IPS-11a (cell line): ENCODE measurements around the gene CDK18.

ENCODE experiments used
- H3K4me3 ChIP-seq: one replicate; pipeline ENCODE4 v1.5.1; 2013; ENCODE audit warnings: low read depth, low read length, control low read depth

The CDK18 gene

DNA sequence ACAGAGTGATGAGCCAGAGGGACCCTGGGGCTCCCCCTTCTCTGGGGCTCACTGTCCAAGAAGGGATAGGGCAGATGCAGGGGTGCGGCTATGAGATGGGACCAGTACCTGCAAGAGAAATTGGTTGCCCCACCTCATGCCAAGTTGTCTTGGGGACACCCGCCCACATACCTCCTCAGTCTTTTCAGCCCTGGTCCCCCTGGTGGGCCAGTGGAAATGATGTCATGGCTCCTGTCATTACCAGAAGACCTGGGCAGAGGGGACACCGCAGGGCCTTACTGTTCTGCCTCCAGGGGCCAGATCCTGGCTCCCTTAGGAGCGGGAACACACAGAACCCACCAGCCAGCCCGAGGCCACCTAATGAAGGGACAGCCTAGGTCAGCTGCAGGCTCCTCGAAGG, 63.2 kb downstream of the CDK18 start:
- H3K4me3 ChIP-seq: no peak overlapping the region

DNA sequence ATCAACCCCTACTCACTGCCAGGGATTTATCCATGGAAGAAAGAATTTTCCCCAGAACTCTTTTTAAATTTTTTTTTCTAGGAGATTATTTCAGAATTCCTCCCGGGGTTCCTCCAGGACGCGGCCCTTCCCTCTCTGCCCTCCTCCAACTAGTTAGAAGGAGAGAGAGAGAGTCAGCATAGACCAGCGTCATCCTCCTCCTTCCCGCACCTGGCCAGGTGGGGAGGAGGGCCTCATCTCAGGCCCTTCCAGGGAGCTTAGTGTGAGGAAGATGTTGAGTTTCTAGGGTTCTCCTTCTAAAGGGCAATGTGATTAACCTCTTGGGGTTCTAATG, 63.6 kb downstream of the CDK18 start:
- no peak overlapping the region for H3K4me3 ChIP-seq

DNA sequence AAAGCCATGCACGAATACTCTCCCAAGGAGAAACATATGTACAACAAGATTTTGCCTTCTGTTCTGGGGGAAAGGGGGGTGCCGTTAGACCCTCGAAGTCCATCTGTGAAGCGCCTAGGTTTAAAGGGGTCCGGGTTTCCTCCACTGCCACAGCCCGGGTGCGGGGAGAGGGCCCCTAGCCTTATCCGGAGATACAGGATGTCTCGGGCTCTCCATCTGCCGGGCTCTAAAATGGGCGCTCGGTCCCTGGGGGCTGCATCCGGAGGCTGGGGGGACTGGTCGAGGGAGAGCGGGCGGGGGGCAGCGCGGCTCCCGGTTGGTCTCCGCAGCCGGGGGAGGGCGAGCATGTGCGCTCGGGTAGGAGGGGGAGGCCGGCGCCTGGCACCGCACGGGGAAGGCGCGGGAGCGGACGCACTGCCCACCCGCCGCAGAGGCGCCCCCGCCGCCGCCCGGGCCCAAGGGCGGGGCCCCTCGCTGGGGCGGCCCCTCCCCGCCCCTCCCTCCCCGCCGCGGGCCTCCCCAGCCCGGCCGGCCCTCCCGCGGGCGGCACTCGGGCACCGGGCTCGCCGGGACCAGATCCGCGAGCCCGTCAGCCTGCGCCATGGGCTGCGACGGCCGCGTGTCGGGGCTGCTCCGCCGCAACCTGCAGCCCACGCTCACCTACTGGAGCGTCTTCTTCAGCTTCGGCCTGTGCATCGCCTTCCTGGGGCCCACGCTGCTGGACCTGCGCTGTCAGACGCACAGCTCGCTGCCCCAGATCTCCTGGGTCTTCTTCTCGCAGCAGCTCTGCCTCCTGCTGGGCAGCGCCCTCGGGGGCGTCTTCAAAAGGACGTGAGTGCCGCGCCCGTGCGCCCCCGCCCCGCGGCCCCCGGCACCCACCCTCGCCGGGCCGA, 64.2 kb downstream of the CDK18 start:
- H3K4me3 ChIP-seq: peak overlapping the region; percentile 56

DNA sequence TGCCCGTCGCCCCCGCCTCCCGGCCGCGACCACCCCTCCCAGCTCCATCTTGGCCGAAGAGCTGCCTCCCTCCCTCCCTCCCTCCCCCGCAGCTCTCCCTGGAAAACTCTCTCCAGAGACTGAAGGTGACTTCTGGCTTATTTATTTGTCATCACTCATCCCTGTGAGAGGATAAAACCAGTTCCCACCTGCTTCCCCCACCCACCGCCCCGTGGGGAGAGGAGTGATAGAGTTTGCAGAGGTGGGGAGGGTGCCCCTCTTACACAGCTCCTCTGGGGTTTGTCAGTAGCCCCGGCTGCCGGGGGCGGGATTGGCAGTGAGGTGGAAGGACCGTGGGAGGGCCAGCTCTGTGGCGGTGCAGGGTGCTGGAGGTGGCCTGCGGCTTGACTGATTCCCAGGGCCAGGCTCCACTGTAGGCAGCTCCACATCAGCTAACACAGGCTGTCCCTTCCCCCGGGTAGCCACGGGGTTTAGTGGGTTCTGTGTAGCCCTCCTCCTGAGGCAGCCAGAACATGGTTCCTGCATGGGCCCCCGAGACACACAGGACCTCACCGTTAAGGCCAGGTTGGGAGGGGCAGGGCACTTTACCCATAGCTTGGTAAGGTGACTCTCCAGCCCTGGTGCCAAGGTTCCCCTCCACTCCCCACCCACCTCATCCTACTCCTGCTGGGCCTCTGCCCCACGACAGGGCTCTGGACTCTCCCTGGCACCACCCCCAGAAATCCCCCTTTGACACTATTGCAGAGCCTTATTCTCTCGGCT, 65.1 kb downstream of the CDK18 start:
- H3K4me3 ChIP-seq: no peak overlapping the region

DNA sequence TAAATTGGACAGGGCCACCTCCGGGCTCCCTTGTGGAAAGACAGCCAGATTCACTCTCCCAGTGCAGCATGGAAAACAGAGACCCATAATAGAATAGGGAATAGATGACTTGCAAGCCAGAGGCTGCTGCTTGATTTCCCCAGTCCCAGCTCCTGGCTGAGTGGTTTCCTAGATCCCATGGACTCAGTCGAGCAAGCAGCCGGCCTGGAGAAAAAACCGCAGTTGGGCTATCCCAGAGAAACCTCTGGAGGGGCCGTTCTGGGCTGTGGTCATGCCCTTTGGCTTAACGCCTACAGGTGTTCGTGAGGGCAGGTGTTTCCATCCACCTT, 65.7 kb downstream of the CDK18 start:
- H3K4me3 ChIP-seq: no peak overlapping the region

DNA sequence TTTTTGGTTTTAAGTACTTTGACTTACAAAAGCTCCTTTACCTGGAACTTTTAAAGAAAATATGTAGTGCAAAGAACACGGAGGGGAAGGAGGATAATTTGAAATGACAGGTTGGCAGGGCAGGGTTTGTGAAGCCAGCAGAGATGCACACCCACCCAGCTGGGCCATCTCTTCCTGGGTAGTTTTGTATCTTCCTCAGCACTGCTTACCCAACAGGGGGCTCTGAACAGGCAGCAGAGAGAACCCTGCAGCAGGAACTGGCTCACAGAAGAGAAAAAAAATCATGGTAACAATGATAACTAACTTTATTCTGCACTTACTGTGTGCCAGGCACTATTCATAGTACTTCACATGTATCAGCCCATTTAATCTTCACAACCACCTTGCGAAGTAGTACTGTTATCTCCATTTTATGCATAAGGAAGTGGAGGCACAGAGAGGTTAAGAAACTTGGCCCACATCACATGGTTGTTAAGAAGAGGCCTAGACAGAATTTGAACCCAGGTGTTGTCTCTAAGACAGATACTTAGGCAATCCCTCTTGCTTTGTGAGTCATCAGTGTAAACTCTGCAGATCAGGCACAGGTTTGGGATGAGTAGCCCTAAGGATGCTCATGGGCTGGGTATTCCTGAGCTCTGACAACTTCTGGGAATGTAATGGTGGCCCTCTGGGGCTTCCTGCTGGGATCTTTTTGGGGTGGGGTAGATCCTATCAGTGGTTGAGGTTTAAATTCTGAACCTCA, 66.5 kb downstream of the CDK18 start:
- no peak overlapping the region for H3K4me3 ChIP-seq

DNA sequence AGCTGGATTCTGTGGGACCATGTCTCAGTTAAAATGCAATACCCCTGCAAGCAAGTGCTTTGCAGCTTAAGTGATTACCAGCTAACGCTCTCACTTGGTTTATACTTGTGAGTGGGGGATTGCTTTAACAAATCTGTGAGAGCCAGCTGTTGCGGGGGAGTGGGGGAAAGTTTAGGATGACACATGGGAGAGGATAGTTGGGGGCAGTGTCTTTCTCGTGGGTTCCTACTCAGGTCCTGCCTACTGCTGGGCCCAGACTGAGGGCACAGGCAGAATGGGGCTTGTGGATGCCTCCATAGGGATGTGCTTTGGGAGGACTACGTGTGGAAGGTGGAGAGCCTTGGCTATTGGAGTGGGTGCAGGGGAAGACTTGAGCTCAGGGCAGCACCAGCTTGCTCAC, 67.3 kb downstream of the CDK18 start:
- H3K4me3 ChIP-seq: no peak overlapping the region

DNA sequence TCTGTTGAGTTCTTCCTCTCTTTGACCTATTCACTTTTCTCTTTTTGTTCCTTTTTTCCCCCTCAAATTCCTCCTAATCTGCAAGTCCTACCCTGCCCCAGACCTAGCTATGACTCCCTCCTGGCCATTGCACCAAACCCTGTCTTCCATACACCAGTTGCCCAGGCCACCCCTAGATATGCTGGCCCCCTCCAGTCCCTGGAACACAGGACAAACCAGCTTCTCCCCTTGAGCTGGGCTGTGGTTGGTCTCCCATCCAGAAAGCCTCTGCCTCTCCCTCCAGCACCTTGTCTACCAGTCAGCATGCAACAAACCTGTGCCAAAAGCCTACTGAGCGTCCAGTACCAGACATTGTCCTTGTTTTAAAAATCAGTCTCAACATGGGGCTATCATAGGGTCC, 68.0 kb downstream of the CDK18 start:
- no peak overlapping the region for H3K4me3 ChIP-seq

DNA sequence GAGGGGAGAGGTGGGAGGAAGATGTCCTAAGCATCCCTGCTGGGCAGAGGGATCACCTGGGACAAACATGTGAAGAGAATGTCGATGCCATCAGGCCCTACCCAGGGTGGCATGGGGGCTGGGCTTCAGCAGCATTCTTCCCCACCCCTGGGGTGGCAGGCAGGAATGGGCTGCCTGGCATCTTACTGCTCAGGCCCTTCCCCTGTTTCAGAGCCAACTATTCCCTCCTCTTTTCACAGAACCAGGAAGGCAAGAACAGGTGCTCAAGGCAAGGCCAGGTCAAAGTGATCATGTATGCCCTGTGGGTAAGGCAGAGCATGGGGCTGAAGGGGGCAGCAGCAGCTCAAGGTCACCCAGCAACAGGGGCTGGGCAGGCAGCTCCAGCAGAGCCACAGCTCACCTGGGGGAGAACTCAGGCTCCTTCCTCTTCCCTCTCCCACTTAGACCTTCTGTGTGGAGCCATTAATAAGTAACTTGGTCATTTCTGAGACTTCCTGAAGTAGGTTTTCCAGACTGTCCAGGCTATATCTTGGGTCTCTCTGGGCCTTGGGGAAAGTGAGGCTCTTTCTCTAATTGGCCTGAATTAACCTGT, 70.9 kb downstream of the CDK18 start:
- H3K4me3 ChIP-seq: no peak overlapping the region

DNA sequence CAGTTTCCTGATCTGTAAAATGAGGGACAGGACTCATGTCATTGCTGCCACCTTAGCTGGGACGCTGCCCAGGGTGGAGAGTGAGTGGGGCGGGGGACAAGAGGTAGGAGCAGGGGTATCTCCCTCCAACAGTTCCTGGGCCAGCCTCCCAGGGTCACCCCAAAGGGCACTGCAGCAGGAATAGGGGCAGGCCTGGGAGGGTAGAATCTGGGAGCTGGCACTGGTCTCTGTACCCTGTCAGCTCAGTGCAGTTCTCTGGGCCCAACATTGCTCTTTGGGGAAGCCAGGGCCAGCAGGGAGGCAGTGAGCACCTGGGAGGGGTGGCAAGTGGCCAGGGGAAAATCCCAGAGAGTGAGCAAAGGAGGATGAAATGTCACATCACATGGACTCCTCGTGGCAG, 71.5 kb downstream of the CDK18 start:
- no peak overlapping the region for H3K4me3 ChIP-seq

DNA sequence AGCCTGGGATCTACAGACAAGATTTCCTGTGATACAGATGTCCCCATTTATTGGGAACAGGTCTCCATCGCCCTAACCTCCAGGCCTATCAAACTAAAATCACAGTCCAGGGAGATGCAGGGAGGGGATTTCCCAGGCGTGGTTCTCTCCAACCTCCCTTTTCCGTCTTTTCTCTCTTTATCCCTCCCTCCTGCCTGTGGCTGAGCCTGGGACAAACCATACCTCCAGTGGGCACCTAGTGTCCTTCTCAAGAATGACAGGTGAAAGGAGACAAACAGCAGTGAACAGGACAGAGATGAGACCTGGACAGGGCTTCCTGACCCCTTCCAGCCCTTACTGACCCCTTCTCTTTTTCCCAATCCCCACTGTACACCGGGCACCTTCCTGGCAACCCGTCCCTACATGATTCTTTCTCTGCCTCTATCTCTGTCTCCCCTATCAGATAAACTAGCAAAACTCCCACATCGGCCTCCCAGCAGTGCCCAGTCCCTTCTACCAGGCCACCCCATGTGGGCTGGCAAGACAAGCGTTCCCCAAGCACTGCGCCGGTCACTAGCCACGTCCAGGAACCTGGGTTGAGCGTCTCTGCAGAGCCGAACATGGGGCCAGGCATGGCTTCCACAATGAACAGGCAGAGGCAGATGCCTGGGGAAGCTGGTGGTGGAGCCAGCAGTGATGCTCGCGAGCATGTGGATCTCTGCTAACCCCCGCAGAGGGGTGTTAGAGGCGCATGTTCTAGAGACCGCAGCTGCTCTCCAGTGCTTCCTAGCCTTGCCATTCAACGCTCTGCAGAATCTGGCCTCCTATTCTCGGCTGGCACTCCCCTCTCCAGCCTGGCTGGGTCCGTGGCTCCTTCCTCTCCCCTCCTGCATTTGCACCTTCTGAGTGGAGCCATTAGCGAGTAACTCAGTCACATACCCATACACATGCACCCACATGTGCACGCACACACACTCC, 72.6 kb downstream of the CDK18 start:
- H3K4me3 ChIP-seq: no peak overlapping the region

DNA sequence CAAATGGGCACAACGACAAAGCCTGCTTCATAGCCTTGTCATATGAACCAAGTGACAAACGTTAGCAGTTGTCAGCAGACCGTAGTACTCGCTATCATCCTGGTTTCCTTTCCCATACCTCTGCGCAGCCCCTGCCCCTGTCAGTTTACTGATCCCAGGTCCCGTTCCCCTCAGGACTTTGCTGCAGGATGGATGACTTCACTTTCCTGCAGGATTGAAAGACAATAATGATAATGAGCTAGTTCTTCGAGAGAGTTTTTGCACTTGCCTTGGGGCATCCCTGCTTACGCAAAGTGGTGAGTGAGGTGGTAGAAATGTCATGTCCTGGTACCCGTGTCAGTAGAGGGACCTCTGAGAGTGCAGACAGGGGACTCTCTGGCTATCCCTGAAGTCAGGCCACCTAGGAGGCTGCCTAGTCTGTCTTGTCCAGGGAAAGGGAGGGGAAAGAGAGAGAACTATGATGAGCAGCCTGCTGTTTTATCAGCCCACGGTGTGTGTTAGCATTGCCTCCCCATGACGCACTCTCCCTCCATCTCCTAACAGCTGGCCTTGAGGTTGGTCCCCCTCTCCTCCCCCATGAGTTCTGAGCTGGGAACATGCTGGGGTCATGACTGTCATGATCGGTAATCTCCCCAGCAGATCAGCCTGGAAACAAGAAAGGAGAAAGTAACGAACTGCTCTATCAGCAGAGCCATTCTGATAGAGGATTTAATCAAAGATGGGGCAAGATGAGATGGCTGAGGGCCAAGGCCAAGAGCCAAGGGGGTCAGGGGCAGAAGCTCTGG, 73.6 kb downstream of the CDK18 start:
- no peak overlapping the region for H3K4me3 ChIP-seq

DNA sequence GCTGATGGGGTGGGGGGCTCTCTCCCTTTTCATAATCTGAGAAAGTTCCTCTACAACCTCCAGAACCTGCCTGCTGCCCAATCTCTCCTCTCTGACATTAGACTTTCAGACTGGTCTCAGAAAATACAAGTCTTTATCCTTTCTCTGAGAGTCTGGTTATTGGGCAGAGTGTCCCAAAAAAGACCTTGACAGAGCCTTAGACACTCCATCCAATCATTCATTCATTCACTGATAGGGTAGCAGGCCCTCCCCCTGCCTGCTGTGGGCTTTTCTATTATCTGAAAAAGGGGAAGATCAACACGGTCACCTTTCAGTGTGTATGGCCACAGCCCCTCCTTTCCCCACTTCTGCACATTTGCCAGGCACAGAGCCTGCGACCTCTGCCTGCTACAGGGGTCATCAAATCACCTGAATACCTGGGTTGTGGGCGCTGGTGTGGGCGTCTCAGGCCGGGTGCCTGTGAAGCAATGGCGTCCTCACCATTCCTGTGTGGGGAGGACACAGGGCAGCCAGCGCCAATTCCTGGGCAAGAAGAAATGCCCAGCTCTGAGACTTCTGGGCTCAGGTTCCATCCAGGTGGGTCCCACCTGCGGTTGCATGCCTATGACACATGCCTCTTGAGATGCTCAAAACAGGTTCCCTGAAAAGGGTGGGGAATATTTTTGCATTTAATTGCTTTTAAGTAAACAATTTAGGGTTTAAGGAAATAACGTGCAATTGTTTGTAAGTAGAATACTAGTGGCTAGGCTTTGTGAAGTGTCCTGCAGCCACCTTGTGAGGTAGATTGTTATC, 74.5 kb downstream of the CDK18 start:
- no peak overlapping the region for H3K4me3 ChIP-seq

DNA sequence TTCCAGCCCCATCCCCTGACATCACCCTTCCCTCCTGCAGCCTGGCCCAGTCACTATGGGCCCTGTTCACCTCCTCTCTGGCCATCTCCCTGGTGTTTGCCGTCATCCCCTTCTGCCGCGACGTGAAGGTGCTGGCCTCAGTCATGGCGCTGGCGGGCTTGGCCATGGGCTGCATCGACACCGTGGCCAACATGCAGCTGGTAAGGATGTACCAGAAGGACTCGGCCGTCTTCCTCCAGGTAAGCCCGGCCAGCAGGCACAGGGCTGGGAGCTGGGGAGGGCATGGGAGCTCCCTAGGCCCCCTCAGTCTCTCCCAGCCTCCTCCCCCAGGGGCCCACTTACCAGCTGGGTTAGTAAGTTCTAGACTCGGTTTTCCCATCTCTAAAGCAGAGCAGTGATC, 75.2 kb downstream of the CDK18 start:
- no peak overlapping the region for H3K4me3 ChIP-seq

DNA sequence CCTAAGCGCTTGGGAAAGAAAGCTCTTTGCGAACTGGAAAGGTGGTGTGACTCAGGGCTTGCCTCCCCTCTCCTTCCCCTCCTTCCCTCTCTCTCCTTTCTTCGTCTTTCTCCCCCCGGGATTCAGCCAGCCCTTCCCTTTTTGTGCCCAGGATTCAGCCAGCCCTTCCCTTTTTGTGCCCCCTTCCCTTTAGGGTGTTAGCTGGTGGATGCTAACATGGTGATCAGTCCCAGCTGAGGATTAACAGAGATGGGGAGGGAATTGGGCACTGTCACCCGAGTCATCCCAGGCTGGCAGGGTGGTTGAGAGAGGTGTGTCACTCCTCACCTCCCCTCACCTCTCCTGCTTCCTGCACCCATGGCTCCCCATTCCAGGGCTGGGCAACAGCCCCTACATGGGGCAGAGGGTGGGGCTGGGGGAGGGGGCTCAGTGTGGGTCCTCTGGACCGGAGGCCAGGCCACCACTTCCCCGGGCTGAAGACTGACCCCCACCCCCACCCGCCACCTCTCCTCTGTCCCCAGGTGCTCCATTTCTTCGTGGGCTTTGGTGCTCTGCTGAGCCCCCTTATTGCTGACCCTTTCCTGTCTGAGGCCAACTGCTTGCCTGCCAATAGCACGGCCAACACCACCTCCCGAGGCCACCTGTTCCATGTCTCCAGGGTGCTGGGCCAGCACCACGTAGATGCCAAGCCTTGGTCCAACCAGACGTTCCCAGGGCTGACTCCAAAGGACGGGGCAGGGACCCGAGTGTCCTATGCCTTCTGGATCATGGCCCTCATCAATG, 75.9 kb downstream of the CDK18 start:
- no peak overlapping the region for H3K4me3 ChIP-seq

DNA sequence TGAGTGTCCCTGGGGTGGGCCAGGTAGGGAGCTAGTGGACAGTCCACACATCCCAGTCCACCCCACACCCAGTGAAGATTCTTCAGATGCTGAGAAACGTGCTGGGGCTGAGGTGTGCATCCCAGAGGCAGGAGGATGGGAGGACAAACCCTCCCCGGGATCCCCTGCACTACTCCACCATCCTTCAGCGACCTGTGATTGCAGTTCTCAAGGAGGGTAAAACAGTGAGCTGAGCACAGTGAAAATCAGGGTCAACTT, 76.4 kb downstream of the CDK18 start:
- no peak overlapping the region for H3K4me3 ChIP-seq

DNA sequence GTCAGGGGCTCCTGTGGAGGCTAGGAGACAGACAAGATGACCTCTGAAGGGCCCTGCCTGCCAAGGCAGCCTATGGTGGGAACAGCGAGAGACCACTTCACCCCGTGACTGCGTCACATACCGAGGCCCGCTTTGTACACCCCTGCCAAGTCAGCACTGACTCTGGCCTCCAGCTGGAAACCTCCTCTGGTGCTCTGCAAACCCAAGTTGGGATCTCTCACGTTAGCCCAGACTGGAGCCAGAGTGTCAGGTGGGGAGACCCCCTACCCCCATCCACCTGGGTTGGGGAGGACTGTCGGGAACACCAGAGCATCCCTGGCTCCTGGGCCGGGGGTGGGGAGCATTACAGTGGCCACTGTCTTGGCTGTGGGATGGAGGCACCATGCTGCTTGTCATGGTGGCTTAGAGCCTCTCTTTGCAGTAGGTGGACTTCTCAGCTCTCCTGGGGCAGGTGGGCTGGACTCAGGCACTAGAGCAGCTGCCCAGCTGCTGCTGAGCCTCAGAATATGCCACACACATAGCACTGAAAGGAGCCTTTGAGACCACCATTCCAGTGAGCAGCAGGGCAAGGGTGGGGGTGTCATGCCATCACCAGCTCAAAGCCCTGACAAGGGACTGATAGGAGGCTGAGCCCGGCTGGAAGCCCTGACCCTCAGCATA, 77.0 kb downstream of the CDK18 start:
- H3K4me3 ChIP-seq: no peak overlapping the region

DNA sequence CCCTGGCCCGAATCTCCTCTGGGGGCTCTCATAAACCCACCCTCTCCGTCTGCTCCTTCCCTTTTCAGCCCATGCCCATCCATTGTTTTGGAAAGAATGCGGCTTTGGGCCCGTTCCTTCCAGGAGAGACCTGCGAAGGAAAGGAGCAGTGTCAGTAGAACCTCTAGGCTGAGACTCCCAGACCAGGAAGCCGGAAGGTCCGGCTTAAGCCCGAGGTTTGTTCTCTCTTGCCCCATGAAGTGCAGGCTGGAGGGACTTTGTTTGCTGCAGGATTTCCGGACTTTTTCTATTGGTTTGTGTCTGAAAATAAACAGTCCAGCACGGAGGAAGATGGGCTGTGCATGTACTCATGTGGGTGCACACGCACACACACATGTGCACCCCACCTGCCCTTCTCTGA, 77.6 kb downstream of the CDK18 start:
- H3K4me3 ChIP-seq: no peak overlapping the region
